ENCODE results near the gene MAP4K4.

Gene MAP4K4

GRCh38 chr2:101859604-101860003 is 162.1 kb downstream of the MAP4K4 start:
- TF ChIP-seq CTCF (IDR thresholded peaks at IDR 0.05; ENCODE audit: low read depth, low read length) = no peak
- H3K4me3 ChIP-seq (ENCODE audit: low read depth, low read length) = no peak overlapping the region

GRCh38 chr2:101860157-101860556 is 162.7 kb downstream of the MAP4K4 start:
- TF ChIP-seq CTCF (IDR thresholded peaks at IDR 0.05; ENCODE audit: low read depth, low read length) = no peak
- no peak overlapping the region for H3K4me3 ChIP-seq (ENCODE audit: low read depth, low read length)

GRCh38 chr2:101860782-101861181 is 163.3 kb downstream of the MAP4K4 start:
- no peak for TF ChIP-seq CTCF (IDR thresholded peaks at IDR 0.05; ENCODE audit: low read depth, low read length)

GRCh38 chr2:101861382-101861781 is 163.9 kb downstream of the MAP4K4 start:
- H3K4me3 ChIP-seq (ENCODE audit: low read depth, low read length) = no peak overlapping the region
- TF ChIP-seq CTCF (IDR thresholded peaks at IDR 0.05; ENCODE audit: low read depth, low read length) = no peak

More at GRCh38 chr2:101860782-101861181, 163.3 kb downstream of the MAP4K4 start:
- no peak overlapping the region for H3K4me3 ChIP-seq (ENCODE audit: low read depth, low read length)

- no peak for TF ChIP-seq CTCF (IDR thresholded peaks at IDR 0.05; ENCODE audit: low read depth, low read length)
- H3K4me3 ChIP-seq (ENCODE audit: low read depth, low read length) = no peak overlapping the region
Observed at GRCh38 chr2:101863534-101863933, 166.0 kb downstream of the MAP4K4 start.

- no peak for TF ChIP-seq CTCF (IDR thresholded peaks at IDR 0.05; ENCODE audit: low read depth, low read length)
- no peak overlapping the region for H3K4me3 ChIP-seq (ENCODE audit: low read depth, low read length)
Observed at GRCh38 chr2:101864426-101864825, 166.9 kb downstream of the MAP4K4 start.

GRCh38 chr2:101868525-101868924 is 171.0 kb downstream of the MAP4K4 start:
- TF ChIP-seq CTCF (IDR thresholded peaks at IDR 0.05; ENCODE audit: low read depth, low read length) = no peak
- no peak overlapping the region for H3K4me3 ChIP-seq (ENCODE audit: low read depth, low read length)
